ENCODE data around the gene GPRASP2.
A peak's percentile ranks its signal among the peaks of the same experiment; 100 is the strongest.

GRCh38 chrX:102745857-102746584 is 33.8 kb downstream of the GPRASP2 start:
- TF ChIP-seq POLR2A (IDR thresholded peaks at IDR 0.05) (no peak), CTCF (IDR thresholded peaks at IDR 0.05) (no peak), POLR2AphosphoS5 (IDR thresholded peaks at IDR 0.05; ENCODE audit: insufficient read depth in 1 of 2, low read depth in 1 of 2) (peak in 1 of 2 donors; percentile 34)

All from vagina (tissue), 2 donors.